SK-N-SH (cell line): ENCODE measurements around the gene ZNF579. TPM values are rescaled to one million over a fixed set of nuclear protein-coding genes. Genes with fewer than 3 reads are reported as not detected.

Source experiments
- CTCF ChIA-PET: fragments of 300-600, 350-600 bp; formaldehyde crosslinking; extraction: SDS; loops from one replicate; lab custom pipeline; 2021; lab: Yijun Ruan, JAX
- POLR2A ChIA-PET: fragments of 350-600 bp; sonication (Branson Sonifier 250); formaldehyde crosslinking; extraction: SDS; loops from one replicate; lab custom pipeline; 2020; ENCODE audit warnings: antibody characterized with exemption, inconsistent platforms; lab: Yijun Ruan, JAX
- DNase-seq: peaks from one replicate; pipeline ENCODE4 v3.0.0; 2012
- H2AFZ ChIP-seq: fragments of 200-600 bp; sonication (generic); 2 replicates; pipeline ENCODE4 v1.8.1; 2016; ENCODE audit warnings: antibody characterized with exemption, mild to moderate bottlenecking, low read depth
- H3F3A ChIP-seq: fragments of 200-600 bp; sonication (generic); replicated peaks from 2 replicates; pipeline ENCODE3; 2016; ENCODE audit warnings: antibody characterized with exemption, mild to moderate bottlenecking; ENCODE audit not compliant: insufficient read depth
- H3K27ac ChIP-seq, 2 experiments: fragments of 200-500 bp in 1 of 2; fragments of 200-600 bp in 1 of 2; sonication (Bioruptor generic) in 1 of 2; sonication (generic), shearing (Covaris generic) in 1 of 2; 2 replicates each; pipeline versions ENCODE4 v1.5.1 to v1.6.1; 2014 to 2016; ENCODE audit warnings: low read depth in 2 of 2, inconsistent platforms in 1 of 2, low read length in 1 of 2, mild to moderate bottlenecking in 1 of 2, mixed read lengths in 1 of 2
- H3K27me3 ChIP-seq: fragments of 200-600 bp; sonication (generic), shearing (Covaris generic); 2 replicates; pipeline ENCODE4 v1.6.1; 2016; ENCODE audit warnings: mixed run types; ENCODE audit not compliant: insufficient read depth
- H3K36me3 ChIP-seq, 2 experiments: fragments of 200-500 bp in 1 of 2; fragments of 200-600 bp in 1 of 2; sonication (Bioruptor generic) in 1 of 2; sonication (generic) in 1 of 2; replicated peaks in 1 of 2; 2 replicates each; pipeline versions ENCODE3 to v1.5.1; 2014 to 2016; ENCODE audit warnings: low read length in 1 of 2, mild to moderate bottlenecking in 1 of 2; ENCODE audit not compliant: insufficient read depth in 2 of 2, control insufficient read depth in 1 of 2
- H3K4me1 ChIP-seq, 2 experiments: fragments of 200-500 bp in 1 of 2; fragments of 200-600 bp in 1 of 2; sonication (Bioruptor generic) in 1 of 2; sonication (generic), shearing (Covaris generic) in 1 of 2; 2 replicates each; pipeline versions ENCODE4 v1.5.1 to v1.6.1; 2014 to 2016; ENCODE audit warnings: low read depth in 1 of 2, low read length in 1 of 2, mixed run types in 1 of 2; ENCODE audit not compliant: insufficient read depth in 2 of 2, control insufficient read depth in 1 of 2
- H3K4me2 ChIP-seq: fragments of 200-600 bp; sonication (generic), shearing (Covaris generic); 2 replicates; pipeline ENCODE4 v1.6.1; 2017; ENCODE audit warnings: mixed run types
- H3K4me3 ChIP-seq, 2 experiments: fragments of 200-500 bp in 1 of 2; fragments of 200-600 bp in 1 of 2; sonication (Bioruptor generic) in 1 of 2; sonication (generic), shearing (Covaris generic) in 1 of 2; 2 replicates each; pipeline versions ENCODE4 v1.5.1 to v1.8.1; 2014 to 2016; ENCODE audit warnings: low read depth in 2 of 2, inconsistent platforms in 1 of 2, low read length in 1 of 2, mild to moderate bottlenecking in 1 of 2, mixed read lengths in 1 of 2, moderate library complexity in 1 of 2
- H3K79me2 ChIP-seq: fragments of 200-600 bp; sonication (generic); 2 replicates; pipeline ENCODE4 v1.8.1; 2017; ENCODE audit warnings: mild to moderate bottlenecking; ENCODE audit not compliant: insufficient read depth
- H3K9ac ChIP-seq: fragments of 200-600 bp; sonication (generic); 2 replicates; pipeline ENCODE4 v1.6.1; 2017; ENCODE audit warnings: mixed run types
- H3K9me2 ChIP-seq: fragments of 200-600 bp; sonication (generic); 2 replicates; pipeline ENCODE4 v1.6.1; 2017; ENCODE audit warnings: mixed run types
- H3K9me3 ChIP-seq: fragments of 200-600 bp; sonication (generic); 2 replicates; pipeline ENCODE4 v1.6.1; 2017; ENCODE audit warnings: mixed run types, mild to moderate bottlenecking, moderate library complexity
- H4K20me1 ChIP-seq: fragments of 200-600 bp; sonication (generic); 2 replicates; pipeline ENCODE4 v1.6.1; 2017; ENCODE audit warnings: mild to moderate bottlenecking, mixed run types; ENCODE audit not compliant: insufficient read depth
- CHD2 ChIP-seq: fragments of 150-350 bp; IDR thresholded peaks from 2 replicates; pipeline ENCODE4 v1.6.1; 2018; ENCODE audit warnings: low read length; ENCODE audit not compliant: partially characterized antibody
- ELF1 ChIP-seq: IDR thresholded peaks from 2 replicates; pipeline ENCODE4 v1.4.0; 2012
- EP300 ChIP-seq, 2 experiments: IDR thresholded peaks; 2 replicates each; pipeline versions ENCODE4 v1.4.0 to v1.6.1; 2012; ENCODE audit warnings: borderline replicate concordance in 1 of 2, low read depth in 1 of 2, low read length in 1 of 2
- EZH2phosphoT487 ChIP-seq: fragments of 200-600 bp; sonication (generic); IDR thresholded peaks from 2 replicates; pipeline ENCODE4 v1.6.1; 2017; ENCODE audit warnings: low read depth, mixed run types, mild to moderate bottlenecking, antibody characterized with exemption, moderate library complexity, borderline replicate concordance
- FOSL2 ChIP-seq: IDR thresholded peaks from 2 replicates; pipeline ENCODE4 v1.4.0; 2012; ENCODE audit warnings: low read depth, mild to moderate bottlenecking, moderate library complexity, borderline replicate concordance
- FOXJ3 ChIP-seq: sonication (generic); formaldehyde crosslinking; IDR thresholded peaks from 2 replicates; pipeline ENCODE4 v1.5.1; 2020; ENCODE audit warnings: mild to moderate bottlenecking, missing genetic modification reagents
- FOXM1 ChIP-seq: IDR thresholded peaks from 2 replicates; pipeline ENCODE4 v1.4.0; 2012; ENCODE audit warnings: low read depth, mild to moderate bottlenecking
- GABPA ChIP-seq: IDR thresholded peaks from 2 replicates; pipeline ENCODE4 v1.4.0; 2012; ENCODE audit warnings: low read depth, mild to moderate bottlenecking
- MXI1 ChIP-seq: IDR thresholded peaks from 2 replicates; pipeline ENCODE4 v1.6.1; 2012; ENCODE audit warnings: mild to moderate bottlenecking, low read depth, low read length, improper control_type of control experiment
- NFIC ChIP-seq: IDR thresholded peaks from 2 replicates; pipeline ENCODE4 v1.4.0; 2012; ENCODE audit warnings: borderline replicate concordance
- RXRA ChIP-seq: IDR thresholded peaks from 2 replicates; pipeline ENCODE4 v1.4.0; 2012; ENCODE audit warnings: low read depth, mild to moderate bottlenecking, borderline replicate concordance
- SIN3A ChIP-seq: IDR thresholded peaks from 2 replicates; pipeline ENCODE4 v1.6.1; 2012; ENCODE audit warnings: low read depth, mild to moderate bottlenecking, low read length, moderate library complexity, borderline replicate concordance
- TCF12 ChIP-seq: IDR thresholded peaks from 2 replicates; pipeline ENCODE4 v1.4.0; 2012
- TEAD4 ChIP-seq: IDR thresholded peaks from 2 replicates; pipeline ENCODE4 v1.4.0; 2012; ENCODE audit warnings: mild to moderate bottlenecking, borderline replicate concordance; ENCODE audit not compliant: insufficient read depth
- YY1 ChIP-seq: IDR thresholded peaks from 2 replicates; pipeline ENCODE4 v1.4.0; 2012; ENCODE audit warnings: low read depth, mild to moderate bottlenecking
- WGBS: methylation state at CpG from one replicate; pipeline ENCODE4 v1.1.6; 2017; ENCODE audit warnings: low lambda C conversion rate; 5-methylcytosine and 5-hydroxymethylcytosine counted together
- polyA plus RNA-seq, 3 experiments: library from polyadenylated mRNA; depleted of rRNA; stranded (reverse); fragments of >200 nt; gene quantifications; 2 replicates each; pipeline ENCODE4 v1.2.3, GENCODE V29; 2012
- TF ChIP-seq, protein P1 (sequence below): fragments of 200-600 bp; sonication (generic); IDR thresholded peaks from 2 replicates; pipeline ENCODE4 v1.6.1; 2017; ENCODE audit warnings: antibody characterized with exemption, mild to moderate bottlenecking, moderate library complexity
- TF ChIP-seq, protein P2 (sequence below): fragments of 150-350 bp; IDR thresholded peaks from 2 replicates; pipeline ENCODE4 v1.6.1; 2016; ENCODE audit warnings: mild to moderate bottlenecking, low read depth, low read length
- TF ChIP-seq, protein P3 (sequence below): IDR thresholded peaks from 2 replicates; pipeline ENCODE4 v1.4.0; 2012; ENCODE audit warnings: low read depth, borderline replicate concordance
- TF ChIP-seq, protein P4 (sequence below): IDR thresholded peaks from 2 replicates; pipeline ENCODE4; 2012

Gene ZNF579
- polyA plus RNA-seq, 1 of the 3 experiments (the other 2 are of a cell fraction): 5.9 TPM

DNA sequence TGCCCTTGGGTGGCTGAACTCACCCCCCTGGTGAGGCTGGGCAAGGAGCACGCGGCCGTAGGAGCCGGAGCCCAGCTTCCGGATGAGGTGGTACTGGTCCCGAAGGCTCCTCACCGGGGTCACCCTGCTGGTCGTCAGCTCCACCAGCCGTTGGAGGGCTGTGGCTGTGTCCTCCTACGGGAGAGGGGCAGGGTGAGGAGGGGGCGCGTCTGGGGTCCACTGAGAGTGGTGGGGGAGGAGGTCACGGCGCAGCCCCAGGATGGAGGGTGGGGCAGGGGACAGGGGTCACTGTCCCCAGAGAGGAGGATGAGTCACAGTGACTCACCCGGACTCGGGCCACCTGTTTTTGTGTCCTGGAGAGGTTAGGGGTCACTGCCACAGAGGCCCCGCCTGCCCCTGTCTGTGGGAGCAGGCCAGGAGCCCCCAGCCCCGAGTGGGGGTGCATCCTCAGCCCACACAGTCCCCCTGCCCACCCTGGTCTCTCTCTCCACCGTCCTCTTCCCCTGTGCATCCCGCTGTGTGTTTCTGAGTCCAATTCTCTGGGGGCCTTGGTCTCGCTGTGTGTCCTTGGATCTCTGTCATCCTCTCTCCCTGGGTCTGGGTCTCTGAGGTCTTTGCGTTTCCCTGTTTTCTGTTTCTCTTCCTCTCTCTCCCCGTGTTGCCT lies 35.7 kb downstream of the ZNF579 start:
- WGBS: 76% methylated on average over 17 of the region's 23 CpGs
- Histone ChIP-seq H3K36me3 (no peaks in the 10 kb centered on the region), H3F3A (peaks cover 11% of the 10 kb centered on the region), H3K9me3 (no peaks in the 10 kb centered on the region), H3K79me2 (no peaks in the 10 kb centered on the region), H3K4me1 (peaks cover 2 to 24% of the 10 kb centered on the region in 2 experiments; a peak in 3 of 4 replicates), H4K20me1 (no peaks in the 10 kb centered on the region), H3K27ac (no peak overlapping the region), H3K4me3 (no peak overlapping the region), H3K9ac (no peak overlapping the region), H3K9me2 (no peaks in the 10 kb centered on the region), H3K4me2 (no peak overlapping the region), H2AFZ (no peak overlapping the region), H3K27me3 (no peaks in the 10 kb centered on the region)
- ChIA-PET CTCF (interaction anchor here (1.2 to 1.4 kb wide), 2 partner anchors 9 to 40 kb away, joined by 4 to 5 read pairs; no protein-coding TSS in a partner anchor), POLR2A (interaction anchor here (0.6 kb wide), 1 partner anchor 26 kb away, joined by 5 read pairs; no protein-coding TSS in a partner anchor)
- DNase-seq: no peak
- TF ChIP-seq TEAD4: no peak
- no peak for TF ChIP-seq MXI1
- TF ChIP-seq GABPA: no peak
- TF ChIP-seq CHD2: no peak
- TF ChIP-seq ELF1: no peak
- no peak for TF ChIP-seq NFIC
- TF ChIP-seq, protein P1, sequence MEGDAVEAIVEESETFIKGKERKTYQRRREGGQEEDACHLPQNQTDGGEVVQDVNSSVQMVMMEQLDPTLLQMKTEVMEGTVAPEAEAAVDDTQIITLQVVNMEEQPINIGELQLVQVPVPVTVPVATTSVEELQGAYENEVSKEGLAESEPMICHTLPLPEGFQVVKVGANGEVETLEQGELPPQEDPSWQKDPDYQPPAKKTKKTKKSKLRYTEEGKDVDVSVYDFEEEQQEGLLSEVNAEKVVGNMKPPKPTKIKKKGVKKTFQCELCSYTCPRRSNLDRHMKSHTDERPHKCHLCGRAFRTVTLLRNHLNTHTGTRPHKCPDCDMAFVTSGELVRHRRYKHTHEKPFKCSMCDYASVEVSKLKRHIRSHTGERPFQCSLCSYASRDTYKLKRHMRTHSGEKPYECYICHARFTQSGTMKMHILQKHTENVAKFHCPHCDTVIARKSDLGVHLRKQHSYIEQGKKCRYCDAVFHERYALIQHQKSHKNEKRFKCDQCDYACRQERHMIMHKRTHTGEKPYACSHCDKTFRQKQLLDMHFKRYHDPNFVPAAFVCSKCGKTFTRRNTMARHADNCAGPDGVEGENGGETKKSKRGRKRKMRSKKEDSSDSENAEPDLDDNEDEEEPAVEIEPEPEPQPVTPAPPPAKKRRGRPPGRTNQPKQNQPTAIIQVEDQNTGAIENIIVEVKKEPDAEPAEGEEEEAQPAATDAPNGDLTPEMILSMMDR: no peak
- no peak for TF ChIP-seq YY1
- no peak for TF ChIP-seq EP300 (IDR thresholded peaks at IDR 0.05; ENCODE audit: borderline replicate concordance in 1 of 2, low read depth in 1 of 2, low read length in 1 of 2)
- TF ChIP-seq EZH2phosphoT487: no peak
- TF ChIP-seq SIN3A: no peak
- no peak for TF ChIP-seq FOSL2
- no peak for TF ChIP-seq FOXM1
- TF ChIP-seq, all 33 proteins: peak for 0

DNA sequence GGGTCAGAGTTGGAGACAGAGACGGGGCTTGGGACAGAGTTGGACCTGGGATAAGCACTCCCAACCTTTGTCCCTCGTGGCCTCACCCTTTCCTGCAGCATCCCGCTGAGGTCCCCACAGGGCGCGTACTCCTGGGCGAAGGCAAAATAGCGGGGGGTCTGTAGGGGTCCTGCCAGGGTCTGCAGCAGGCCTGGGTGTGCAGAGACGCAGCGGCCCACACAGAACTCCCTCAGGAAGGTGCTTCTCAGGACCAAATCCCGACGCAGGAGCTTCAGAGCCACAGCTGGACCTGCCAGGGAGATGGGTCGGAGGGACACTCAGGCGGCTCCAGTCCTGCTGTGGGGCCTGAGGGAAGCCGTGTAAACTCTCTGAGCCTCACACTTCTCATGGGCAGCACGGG lies 36.6 kb downstream of the ZNF579 start:
- no peaks in the 10 kb centered on the region for H3K9me3 ChIP-seq
- H3K27ac ChIP-seq: no peak overlapping the region
- ChIA-PET POLR2A (no interaction called here), CTCF (interaction anchor here (1.2 to 1.4 kb wide), 2 partner anchors 8 to 40 kb away, joined by 4 to 5 read pairs; no protein-coding TSS in a partner anchor)
- DNase-seq: no peak
- no peaks in the 10 kb centered on the region for H3K79me2 ChIP-seq
- H2AFZ ChIP-seq: no peak overlapping the region
- peaks cover 7% of the 10 kb centered on the region for H3F3A ChIP-seq
- no peaks in the 10 kb centered on the region for H3K9me2 ChIP-seq
- no peaks in the 10 kb centered on the region for H3K27me3 ChIP-seq
- H3K4me1 ChIP-seq: peaks cover 2 to 17% of the 10 kb centered on the region in 2 experiments; a peak in 2 of 4 replicates
- 54% methylated on average over 3 of the region's 15 CpGs for WGBS
- H3K4me2 ChIP-seq: no peak overlapping the region
- no peak overlapping the region for H3K9ac ChIP-seq
- no peaks in the 10 kb centered on the region for H3K36me3 ChIP-seq
- TF ChIP-seq, protein P2, sequence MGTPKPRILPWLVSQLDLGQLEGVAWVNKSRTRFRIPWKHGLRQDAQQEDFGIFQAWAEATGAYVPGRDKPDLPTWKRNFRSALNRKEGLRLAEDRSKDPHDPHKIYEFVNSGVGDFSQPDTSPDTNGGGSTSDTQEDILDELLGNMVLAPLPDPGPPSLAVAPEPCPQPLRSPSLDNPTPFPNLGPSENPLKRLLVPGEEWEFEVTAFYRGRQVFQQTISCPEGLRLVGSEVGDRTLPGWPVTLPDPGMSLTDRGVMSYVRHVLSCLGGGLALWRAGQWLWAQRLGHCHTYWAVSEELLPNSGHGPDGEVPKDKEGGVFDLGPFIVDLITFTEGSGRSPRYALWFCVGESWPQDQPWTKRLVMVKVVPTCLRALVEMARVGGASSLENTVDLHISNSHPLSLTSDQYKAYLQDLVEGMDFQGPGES: no peak
- TF ChIP-seq FOSL2: no peak
- no peak for TF ChIP-seq TEAD4
- no peak for TF ChIP-seq FOXJ3 (CRISPR knock-in tag)
- TF ChIP-seq ELF1: no peak
- TF ChIP-seq, protein P3, sequence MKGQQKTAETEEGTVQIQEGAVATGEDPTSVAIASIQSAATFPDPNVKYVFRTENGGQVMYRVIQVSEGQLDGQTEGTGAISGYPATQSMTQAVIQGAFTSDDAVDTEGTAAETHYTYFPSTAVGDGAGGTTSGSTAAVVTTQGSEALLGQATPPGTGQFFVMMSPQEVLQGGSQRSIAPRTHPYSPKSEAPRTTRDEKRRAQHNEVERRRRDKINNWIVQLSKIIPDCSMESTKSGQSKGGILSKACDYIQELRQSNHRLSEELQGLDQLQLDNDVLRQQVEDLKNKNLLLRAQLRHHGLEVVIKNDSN: no peak
- TF ChIP-seq EZH2phosphoT487: no peak
- no peak for TF ChIP-seq RXRA
- no peak for TF ChIP-seq TCF12
- TF ChIP-seq, protein P4, sequence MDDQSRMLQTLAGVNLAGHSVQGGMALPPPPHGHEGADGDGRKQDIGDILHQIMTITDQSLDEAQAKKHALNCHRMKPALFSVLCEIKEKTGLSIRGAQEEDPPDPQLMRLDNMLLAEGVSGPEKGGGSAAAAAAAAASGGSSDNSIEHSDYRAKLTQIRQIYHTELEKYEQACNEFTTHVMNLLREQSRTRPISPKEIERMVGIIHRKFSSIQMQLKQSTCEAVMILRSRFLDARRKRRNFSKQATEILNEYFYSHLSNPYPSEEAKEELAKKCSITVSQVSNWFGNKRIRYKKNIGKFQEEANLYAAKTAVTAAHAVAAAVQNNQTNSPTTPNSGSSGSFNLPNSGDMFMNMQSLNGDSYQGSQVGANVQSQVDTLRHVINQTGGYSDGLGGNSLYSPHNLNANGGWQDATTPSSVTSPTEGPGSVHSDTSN: no peak
- no peaks in the 10 kb centered on the region for H4K20me1 ChIP-seq
- no peak overlapping the region for H3K4me3 ChIP-seq
